OCI-LY3 (cell line): Measurements from ENCODE around the gene LRRC4C.

Source experiments
- EZH2phosphoT487 ChIP-seq: fragments of 200-600 bp; shearing (Covaris generic); IDR thresholded peaks from 2 replicates; pipeline ENCODE4 v1.6.1; 2018; ENCODE audit warnings: antibody characterized with exemption, mixed run types, low read depth
- TF ChIP-seq, protein P1 (sequence below): fragments of 200-600, 300-600 bp; sonication (generic); IDR thresholded peaks from 2 replicates; pipeline ENCODE4 v1.5.1; 2014; ENCODE audit warnings: antibody characterized with exemption, low read length, low read depth

DNA sequence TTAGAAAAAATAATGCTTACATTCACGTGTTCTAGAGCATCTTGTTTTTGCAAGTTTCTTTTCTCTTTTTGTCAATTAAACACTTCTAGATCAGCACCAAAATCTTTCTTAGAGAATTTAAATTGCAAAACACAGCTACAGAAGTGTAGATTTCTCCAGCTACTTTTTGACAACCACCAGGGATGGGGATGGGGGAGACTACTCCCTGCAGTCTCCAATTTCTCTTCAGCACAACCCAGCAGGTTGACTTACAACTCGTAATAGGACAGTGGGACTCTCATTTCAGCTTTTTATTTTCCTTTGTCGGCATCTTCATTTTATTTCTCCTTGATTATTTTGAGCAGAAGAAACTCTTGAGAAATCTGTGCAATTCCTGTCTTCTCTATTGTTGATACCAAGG is 441.2 kb downstream of the LRRC4C start:
- TF ChIP-seq, protein P1, sequence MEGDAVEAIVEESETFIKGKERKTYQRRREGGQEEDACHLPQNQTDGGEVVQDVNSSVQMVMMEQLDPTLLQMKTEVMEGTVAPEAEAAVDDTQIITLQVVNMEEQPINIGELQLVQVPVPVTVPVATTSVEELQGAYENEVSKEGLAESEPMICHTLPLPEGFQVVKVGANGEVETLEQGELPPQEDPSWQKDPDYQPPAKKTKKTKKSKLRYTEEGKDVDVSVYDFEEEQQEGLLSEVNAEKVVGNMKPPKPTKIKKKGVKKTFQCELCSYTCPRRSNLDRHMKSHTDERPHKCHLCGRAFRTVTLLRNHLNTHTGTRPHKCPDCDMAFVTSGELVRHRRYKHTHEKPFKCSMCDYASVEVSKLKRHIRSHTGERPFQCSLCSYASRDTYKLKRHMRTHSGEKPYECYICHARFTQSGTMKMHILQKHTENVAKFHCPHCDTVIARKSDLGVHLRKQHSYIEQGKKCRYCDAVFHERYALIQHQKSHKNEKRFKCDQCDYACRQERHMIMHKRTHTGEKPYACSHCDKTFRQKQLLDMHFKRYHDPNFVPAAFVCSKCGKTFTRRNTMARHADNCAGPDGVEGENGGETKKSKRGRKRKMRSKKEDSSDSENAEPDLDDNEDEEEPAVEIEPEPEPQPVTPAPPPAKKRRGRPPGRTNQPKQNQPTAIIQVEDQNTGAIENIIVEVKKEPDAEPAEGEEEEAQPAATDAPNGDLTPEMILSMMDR, result no peak
- TF ChIP-seq EZH2phosphoT487, result no peak
